ENCODE measurements around the gene GSG1L.

Gene GSG1L

GRCh38 chr16:28090646-28091377, 27.3 kb upstream of the GSG1L start:
- no peak for DNase-seq

GRCh38 chr16:28089992-28090365, 26.5 kb upstream of the GSG1L start:
- DNase-seq, result no peak

DNA sequence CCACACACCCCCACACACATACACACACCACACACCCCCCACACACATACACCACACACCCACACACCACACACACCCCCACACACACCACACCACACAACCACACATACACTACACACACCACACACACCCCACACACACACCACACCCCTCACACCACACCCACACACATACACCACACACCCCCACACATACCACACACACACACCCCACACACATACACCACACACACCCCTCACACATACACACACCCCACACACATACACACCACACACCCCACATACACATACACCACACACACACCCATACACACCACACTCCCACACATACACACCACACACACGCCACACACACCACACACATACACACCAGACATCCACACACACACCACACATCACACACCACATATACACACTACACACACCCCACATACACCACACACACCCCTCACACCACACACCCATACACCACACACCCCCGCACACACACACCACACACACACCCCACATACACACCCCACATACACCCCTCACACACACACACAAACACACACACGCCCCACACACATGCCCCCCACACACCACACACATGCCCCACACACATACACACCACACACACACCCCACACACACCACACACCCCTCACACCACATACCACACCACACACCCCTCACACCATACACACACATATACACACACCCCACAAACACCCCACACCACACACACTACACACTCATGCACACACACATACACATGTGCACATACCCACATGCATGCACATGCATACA, 25.9 kb upstream of the GSG1L start:
- DNase-seq, result no peak

- DNase-seq, result no peak
Observed at GRCh38 chr16:28087675-28088300, 24.3 kb upstream of the GSG1L start.

DNA sequence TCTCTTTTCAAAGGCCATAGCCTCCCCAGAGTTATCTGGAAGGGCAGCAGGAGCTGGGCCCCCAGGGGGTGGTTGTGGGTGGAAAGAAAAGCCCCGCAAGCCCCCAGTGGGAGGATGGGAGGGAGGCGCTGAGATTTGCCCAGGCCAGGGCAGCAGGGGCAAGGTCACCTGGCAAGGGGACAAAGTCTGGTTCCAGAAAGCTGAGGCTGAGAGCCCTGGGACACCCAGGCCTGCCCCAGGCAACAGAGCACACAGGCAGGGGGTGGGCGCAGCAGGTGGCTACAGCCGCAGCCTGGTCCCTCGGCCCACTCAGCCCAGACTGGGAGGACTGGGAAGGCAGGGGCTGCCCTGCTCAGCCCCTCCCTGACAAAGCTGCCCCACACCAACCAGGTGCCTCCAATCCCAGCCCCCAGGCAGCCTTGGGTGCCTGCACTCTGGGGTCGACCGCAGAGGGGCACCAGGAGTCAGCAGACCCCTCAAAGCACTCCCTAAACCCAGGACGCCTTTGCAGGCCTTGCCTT, 23.7 kb upstream of the GSG1L start:
- no peak for DNase-seq

DNA sequence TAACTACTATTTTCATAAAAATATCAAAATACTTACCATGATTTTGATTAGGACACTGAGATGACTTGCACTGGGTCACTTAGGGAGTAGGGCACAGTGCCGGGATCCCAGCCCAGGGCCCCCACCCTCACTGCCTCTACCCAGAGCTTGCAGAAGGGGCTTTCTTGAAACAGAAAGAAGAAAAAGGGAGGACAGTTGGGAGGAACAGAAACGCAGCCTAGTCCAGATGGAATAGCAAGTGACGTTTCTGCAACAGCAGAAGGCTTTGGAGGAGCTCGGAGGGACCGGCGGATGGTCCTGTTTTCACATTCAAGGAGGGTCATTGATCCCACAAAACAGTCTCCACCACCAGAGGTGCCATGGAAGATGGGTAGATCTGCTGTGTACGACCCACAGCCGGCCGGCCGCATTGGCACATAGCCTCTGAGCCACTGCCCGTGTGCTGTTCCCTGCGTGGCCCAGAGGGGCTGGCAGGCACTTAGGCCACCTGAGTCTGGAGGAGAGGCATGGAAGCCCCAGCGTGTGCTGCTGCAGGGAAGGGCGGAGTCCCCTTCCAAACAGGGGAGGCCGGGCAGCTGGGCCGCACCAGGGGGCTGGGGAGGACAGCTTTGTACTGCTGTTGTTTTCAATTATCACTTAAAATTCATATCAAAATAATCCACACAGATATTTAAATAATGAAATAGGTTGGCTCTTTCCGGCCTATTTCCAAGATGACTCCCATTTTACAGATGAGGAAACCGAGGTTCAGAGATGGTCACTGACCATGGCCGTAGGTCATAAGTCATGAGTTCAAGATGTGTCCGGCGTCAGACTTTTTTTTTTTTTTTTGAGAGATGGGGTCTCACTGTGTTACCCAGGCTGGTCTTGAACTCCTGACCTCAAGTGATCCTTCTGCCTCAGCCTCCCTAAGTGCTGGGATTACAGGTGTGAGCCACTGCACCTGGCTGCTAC, 22.9 kb upstream of the GSG1L start:
- no peak for DNase-seq

DNA sequence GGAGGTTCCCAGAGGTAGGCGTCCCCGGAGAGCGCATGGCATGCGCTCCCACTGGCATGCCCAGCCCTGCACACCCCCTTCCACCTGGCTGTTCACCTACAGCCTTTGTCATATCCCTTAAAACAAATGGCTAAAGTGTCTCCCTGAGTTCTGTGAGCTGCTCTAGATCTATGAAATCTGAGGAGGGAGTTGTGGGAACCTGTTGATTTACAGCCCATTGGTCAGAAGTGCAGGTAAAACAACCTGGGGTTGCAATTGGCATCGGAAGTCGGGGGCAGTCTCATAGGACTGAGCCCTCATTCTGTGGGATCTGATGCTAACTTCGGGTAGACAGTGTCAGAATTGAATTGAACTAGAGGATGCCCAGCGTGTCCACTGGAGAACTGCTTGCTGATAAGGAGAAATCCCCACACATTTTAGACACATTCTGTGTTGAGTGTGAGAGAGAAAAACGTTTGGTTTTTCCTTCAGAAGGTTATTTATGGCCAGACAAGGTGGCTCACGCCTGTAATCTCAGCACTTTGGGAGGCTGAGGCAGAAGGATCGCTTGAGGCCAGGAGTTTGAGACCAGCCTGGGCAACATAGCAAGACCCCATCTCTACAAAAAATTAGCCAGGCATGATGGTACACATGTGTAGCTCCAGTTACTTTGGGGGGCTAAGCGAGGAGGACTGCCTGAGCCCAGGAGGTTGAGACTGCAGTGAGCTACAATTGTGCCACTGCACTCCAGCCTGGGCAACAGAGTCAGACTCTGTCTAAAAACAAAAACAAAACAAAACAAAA, 22.1 kb upstream of the GSG1L start:
- no peak for DNase-seq

GRCh38 chr16:28084209-28084608, 20.7 kb upstream of the GSG1L start:
- DNase-seq, result no peak

GRCh38 chr16:28082624-28083023, 19.1 kb upstream of the GSG1L start:
- no peak for DNase-seq

DNA sequence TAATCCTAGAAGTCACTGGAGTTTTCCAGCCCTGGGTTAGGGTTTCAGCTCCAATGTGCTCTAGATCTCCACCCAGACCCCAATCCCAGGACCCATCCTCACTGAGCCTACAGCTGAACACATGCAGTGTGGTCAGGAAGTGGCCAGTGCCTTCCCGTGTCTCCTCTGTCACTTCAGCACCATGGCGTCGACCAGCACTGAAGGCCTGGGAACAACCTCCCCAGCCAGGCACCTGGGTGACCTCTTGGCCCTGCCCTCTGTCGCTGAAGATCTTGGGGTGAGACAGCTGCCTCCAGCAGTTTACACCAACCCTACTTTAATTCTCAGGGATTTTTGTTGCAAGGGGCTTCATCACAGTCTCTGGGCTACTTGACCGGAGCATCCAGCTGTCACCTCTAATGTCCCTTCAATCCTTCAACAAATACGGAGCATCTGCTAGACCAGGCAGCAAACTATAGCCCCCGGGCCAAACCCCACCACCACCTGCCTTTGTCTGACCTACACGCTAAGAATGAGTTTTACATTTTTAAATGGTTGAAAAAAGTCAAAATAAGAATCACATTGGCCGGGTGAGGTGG, 18.0 kb upstream of the GSG1L start:
- no peak for DNase-seq

- DNase-seq, result no peak
Observed at GRCh38 chr16:28078261-28078660, 14.7 kb upstream of the GSG1L start.

- no peak for DNase-seq
Observed at GRCh38 chr16:28073836-28074235, 10.3 kb upstream of the GSG1L start.

DNA sequence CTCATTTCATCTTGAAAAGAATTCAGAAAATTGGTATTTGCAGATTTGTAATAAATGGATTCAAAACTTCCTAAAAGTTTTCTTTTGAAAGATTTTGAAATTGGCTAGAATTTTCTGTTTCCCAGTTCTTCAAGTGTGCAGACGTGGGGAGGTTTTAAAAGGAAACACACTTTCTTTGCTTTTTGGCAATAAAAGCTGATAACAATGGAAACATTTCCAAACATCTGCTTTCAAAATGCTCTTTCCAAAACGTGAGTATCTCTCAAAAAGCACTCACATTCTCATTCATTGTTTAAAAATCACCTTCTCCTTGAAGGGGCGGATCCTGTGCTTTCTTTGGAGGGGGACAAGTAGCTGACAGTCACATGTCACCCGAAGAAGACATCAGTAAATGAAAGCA, 8.6 kb upstream of the GSG1L start:
- DNase-seq, result no peak

DNA sequence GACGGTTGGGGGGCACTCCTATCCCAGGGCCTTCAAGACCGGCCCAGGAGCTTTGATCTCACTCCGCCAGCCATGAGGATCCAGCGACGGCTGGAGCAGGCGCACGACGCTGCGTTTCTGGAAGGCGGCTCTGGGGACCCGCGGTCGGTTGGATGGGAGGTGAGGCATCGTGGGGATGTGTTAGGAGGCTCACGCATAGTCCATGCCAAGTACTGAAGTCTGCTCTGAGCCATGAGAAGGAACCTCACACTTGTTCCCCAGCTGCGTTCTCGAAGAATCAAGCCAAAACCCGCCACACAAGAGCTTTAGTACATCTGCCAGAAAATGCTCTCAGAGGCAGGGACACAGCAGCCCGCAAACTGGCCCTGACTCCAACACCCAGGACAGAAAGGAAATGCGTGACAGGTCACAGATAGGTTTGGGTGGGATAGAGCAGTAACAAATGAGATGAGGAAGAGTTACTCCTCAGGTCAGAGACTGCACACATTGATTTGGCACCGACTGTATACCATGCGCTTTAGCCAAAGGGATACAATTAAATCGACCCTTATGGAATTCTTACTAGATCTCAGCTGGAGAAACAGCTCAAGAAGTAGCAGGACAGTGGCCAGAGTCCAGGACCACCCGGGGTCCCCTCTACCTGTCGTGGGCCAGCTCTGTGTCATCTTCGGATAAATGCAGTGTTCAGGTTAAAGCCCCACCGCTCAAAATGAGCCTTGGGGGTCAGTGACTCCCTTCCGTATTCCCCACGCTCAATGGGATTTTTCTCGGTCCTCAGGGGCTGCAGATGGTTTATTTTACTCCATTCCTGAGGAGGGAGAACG, 6.7 kb upstream of the GSG1L start:
- DNase-seq, result no peak

- no peak for DNase-seq
Observed at GRCh38 chr16:28068976-28069375, 5.5 kb upstream of the GSG1L start.

DNA sequence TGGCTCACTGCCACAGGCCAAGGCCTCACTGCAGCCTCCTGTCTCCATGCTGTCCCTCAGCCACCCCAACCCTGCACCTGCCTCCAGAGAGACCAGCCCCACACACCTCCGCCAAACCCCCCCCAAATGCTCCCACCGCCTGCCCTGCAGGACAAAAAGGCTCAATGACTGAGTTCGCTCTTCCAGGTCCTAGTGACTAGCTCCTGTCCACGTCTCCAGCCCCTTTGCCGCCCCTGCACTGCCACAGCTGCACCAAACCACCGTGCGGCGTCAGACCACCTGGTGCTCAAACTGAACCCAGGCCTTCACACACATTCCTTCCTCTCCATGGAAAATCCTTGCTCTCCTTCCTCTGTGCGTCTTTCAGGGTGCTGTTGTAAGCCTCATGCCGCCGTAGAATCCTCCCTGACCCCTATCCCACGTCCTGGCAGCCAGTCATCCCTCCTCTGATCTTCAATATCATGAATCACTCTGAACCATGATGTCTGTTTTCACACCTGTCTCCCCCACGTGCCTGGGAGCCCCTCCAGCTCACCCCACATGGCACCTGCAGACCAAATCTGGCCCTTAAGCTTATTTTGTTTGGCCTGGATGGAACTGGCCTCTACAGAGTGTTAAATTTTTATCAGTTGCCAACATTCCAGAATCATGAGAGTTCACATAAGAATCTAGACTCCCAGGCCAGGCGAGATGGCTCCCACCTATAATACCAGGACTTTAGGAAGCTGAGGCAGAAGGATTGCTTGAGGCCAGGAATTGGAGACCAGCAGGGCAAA, 4.3 kb upstream of the GSG1L start:
- no peak for DNase-seq

GRCh38 chr16:28064706-28065249, 1.3 kb upstream of the GSG1L start:
- DNase-seq, result no peak

- no peak for DNase-seq
Observed at GRCh38 chr16:28064150-28064549, 636 bp upstream of the GSG1L start.

DNA sequence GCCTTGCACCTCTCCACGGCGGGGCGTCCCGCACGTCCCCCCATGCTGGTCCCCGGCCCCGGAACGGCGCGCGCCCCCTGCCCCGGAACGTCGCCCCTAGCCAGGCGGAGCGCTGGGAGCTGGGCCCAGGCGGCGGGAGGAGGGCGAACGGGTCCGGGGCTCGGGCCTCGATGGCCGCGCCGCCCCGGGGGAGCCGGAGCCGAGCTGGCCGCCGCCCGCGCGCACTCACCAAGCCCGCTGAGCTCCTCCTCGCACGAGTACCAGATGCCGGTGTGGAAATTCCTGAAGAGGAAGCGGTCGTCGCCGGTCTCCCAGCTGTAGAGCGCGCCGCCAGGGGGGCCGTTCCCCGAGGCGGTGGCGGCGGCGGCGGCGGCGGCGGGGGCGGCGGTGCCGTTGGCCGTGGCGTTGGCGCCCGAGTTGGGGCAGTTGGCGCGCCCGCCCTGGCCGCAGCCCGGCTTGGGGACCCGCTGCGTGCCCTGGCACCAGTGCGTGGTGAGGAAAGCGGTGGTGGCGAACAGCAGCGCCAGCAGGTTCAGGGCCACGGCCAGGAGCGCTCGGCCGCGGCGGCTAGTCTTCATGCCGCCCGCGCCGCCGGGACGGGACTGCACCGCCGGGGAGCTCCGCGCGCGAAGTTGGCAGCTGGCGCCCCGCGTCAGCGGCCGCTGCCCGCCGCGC, 530 bp downstream of the GSG1L start:
- no peak for DNase-seq

Measured in RPMI8226 (cell line).